IMR-90 (cell line): Measurements from ENCODE around the gene BICD1. TPM values are rescaled to one million over a fixed set of nuclear protein-coding genes. Genes with fewer than 3 reads are reported as not detected.

Experiments
- ATAC-seq: fragments of 200-7000 bp; cut with Tn5 transposase; 2 replicates; pipeline ENCODE4 v1.9.1; 2020; ENCODE audit warnings: low read depth, mild to moderate bottlenecking, moderate library complexity
- BruUV-seq: library from RNA; stranded (reverse); fragments of 400-500 nt; replicated peaks from 2 replicates; lab custom pipeline; 2021; lab: Mats Ljungman, UMichigan
- CTCF ChIA-PET: fragments of 300-600 bp; formaldehyde crosslinking; extraction: SDS; loops from one replicate; lab custom pipeline; 2021; ENCODE audit warnings: antibody characterized with exemption; lab: Yijun Ruan, JAX
- POLR2A ChIA-PET: fragments of 300-600 bp; sonication (Branson Sonifier 250); formaldehyde crosslinking; loops from one replicate; lab custom pipeline; 2022; ENCODE audit warnings: antibody characterized with exemption; ENCODE audit not compliant: unreplicated experiment; lab: Charles Lee
- DNase-seq: peaks from one replicate; pipeline ENCODE4 v3.0.0; 2013
- H2AFZ ChIP-seq: replicated peaks from 2 replicates; pipeline ENCODE3; 2013; ENCODE audit warnings: low read length, mild to moderate bottlenecking; ENCODE audit not compliant: poor library complexity
- H2AK5ac ChIP-seq: 2 replicates; pipeline ENCODE4 v1.6.1; 2013; ENCODE audit warnings: low read depth, low read length, inconsistent platforms
- H2AK9ac ChIP-seq: replicated peaks from 2 replicates; pipeline ENCODE3; 2013; ENCODE audit warnings: mild to moderate bottlenecking, low read depth, low read length, moderate library complexity; ENCODE audit not compliant: poor library complexity
- H2BK120ac ChIP-seq: 2 replicates; pipeline ENCODE4 v1.6.1; 2013; ENCODE audit warnings: low read depth, low read length, inconsistent platforms
- H2BK15ac ChIP-seq: 3 replicates; pipeline ENCODE4 v1.6.1; 2013; ENCODE audit warnings: low read depth, low read length, inconsistent platforms
- H2BK20ac ChIP-seq: 2 replicates; pipeline ENCODE4 v1.6.1; 2013; ENCODE audit warnings: low read depth, mild to moderate bottlenecking, inconsistent platforms, low read length, moderate library complexity
- H2BK5ac ChIP-seq: 2 replicates; pipeline ENCODE4 v1.6.1; 2013; ENCODE audit warnings: mild to moderate bottlenecking, low read depth, low read length, inconsistent platforms; ENCODE audit not compliant: poor library complexity, severe bottlenecking
- H3K14ac ChIP-seq: replicated peaks from 2 replicates; pipeline ENCODE4 v1.6.1; 2013; ENCODE audit warnings: low read depth, low read length, inconsistent platforms
- H3K18ac ChIP-seq: 2 replicates; pipeline ENCODE4 v1.6.1; 2013; ENCODE audit warnings: low read depth, low read length, control low read depth
- H3K23ac ChIP-seq: 2 replicates; pipeline ENCODE4 v1.6.1; 2013; ENCODE audit warnings: low read depth, low read length, inconsistent platforms
- H3K27ac ChIP-seq: 2 replicates; pipeline ENCODE4 v1.5.1; 2013; ENCODE audit warnings: mild to moderate bottlenecking, control low read depth, low read length; ENCODE audit not compliant: insufficient read depth
- H3K27me3 ChIP-seq: 2 replicates; pipeline ENCODE4 v1.6.1; 2013; ENCODE audit warnings: low read length; ENCODE audit not compliant: control insufficient read depth, insufficient read depth
- H3K36me3 ChIP-seq: 2 replicates; pipeline ENCODE4 v1.6.1; 2013; ENCODE audit warnings: low read length, mixed read lengths; ENCODE audit not compliant: control insufficient read depth, insufficient read depth
- H3K4ac ChIP-seq: 2 replicates; pipeline ENCODE4 v1.6.1; 2013; ENCODE audit warnings: low read depth, low read length, inconsistent platforms
- H3K4me1 ChIP-seq: 2 replicates; pipeline ENCODE4 v1.6.1; 2013; ENCODE audit warnings: low read length, mixed read lengths; ENCODE audit not compliant: control insufficient read depth, insufficient read depth
- H3K4me2 ChIP-seq: 2 replicates; pipeline ENCODE4 v1.6.1; 2013; ENCODE audit warnings: low read depth, mild to moderate bottlenecking, control low read depth, low read length, moderate library complexity
- H3K4me3 ChIP-seq: 2 replicates; pipeline ENCODE4 v1.5.1; 2013; ENCODE audit warnings: low read depth, mild to moderate bottlenecking, control low read depth, low read length, moderate library complexity; ENCODE audit not compliant: insufficient read depth
- H3K56ac ChIP-seq: 2 replicates; pipeline ENCODE4 v1.6.1; 2013; ENCODE audit warnings: low read length, inconsistent platforms; ENCODE audit not compliant: insufficient read depth; ENCODE audit errors: extremely low read depth
- H3K79me1 ChIP-seq, 2 experiments: 2 replicates each; pipeline ENCODE4 v1.6.1; 2013; ENCODE audit warnings: low read length in 2 of 2, inconsistent platforms in 1 of 2, low read depth in 1 of 2
- H3K9ac ChIP-seq: 2 replicates; pipeline ENCODE4 v1.6.1; 2013; ENCODE audit warnings: low read depth, low read length, control low read depth
- H3K9me1 ChIP-seq: 2 replicates; pipeline ENCODE4 v1.6.1; 2013; ENCODE audit warnings: low read length, inconsistent platforms; ENCODE audit not compliant: insufficient read depth
- H3K9me3 ChIP-seq: 2 replicates; pipeline ENCODE4 v1.6.1; 2013; ENCODE audit warnings: low read length; ENCODE audit not compliant: control insufficient read depth, insufficient read depth
- H4K20me1 ChIP-seq: 2 replicates; pipeline ENCODE4 v1.6.1; 2013; ENCODE audit warnings: low read length, inconsistent platforms; ENCODE audit not compliant: insufficient read depth
- H4K5ac ChIP-seq: 2 replicates; pipeline ENCODE4 v1.6.1; 2013; ENCODE audit warnings: mild to moderate bottlenecking, low read depth, low read length, control low read depth
- H4K8ac ChIP-seq, 2 experiments: 2 replicates each; pipeline ENCODE4 v1.6.1; 2013; ENCODE audit warnings: low read depth in 2 of 2, low read length in 2 of 2, control low read depth in 1 of 2, inconsistent platforms in 1 of 2
- H4K91ac ChIP-seq: 2 replicates; pipeline ENCODE4 v1.6.1; 2013; ENCODE audit warnings: low read depth, low read length, inconsistent platforms; ENCODE audit not compliant: insufficient read depth
- BHLHE40 ChIP-seq: fragments of 150-350 bp; IDR thresholded peaks from 2 replicates; pipeline ENCODE4 v1.6.1; 2016; ENCODE audit warnings: mild to moderate bottlenecking, low read depth, low read length
- CHD1 ChIP-seq: IDR thresholded peaks from 2 replicates; pipeline ENCODE4 v1.6.1; 2012; ENCODE audit warnings: low read depth, low read length, improper control_type of control experiment
- FOS ChIP-seq: fragments of 150-350 bp; IDR thresholded peaks from 2 replicates; pipeline ENCODE4 v1.6.1; 2016; ENCODE audit warnings: low read depth, low read length
- MAFK ChIP-seq: IDR thresholded peaks from 2 replicates; pipeline ENCODE4 v1.6.1; 2012; ENCODE audit warnings: low read depth, low read length, improper control_type of control experiment
- MAZ ChIP-seq: IDR thresholded peaks from 2 replicates; pipeline ENCODE4 v1.6.1; 2012; ENCODE audit warnings: low read depth, mild to moderate bottlenecking, low read length, improper control_type of control experiment, moderate library complexity, borderline replicate concordance
- NFE2L2 ChIP-seq: fragments of 150-350 bp; IDR thresholded peaks from 2 replicates; pipeline ENCODE4 v1.6.1; 2016; ENCODE audit warnings: low read depth, mild to moderate bottlenecking, low read length
- POLR2A ChIP-seq: IDR thresholded peaks from 2 replicates; pipeline ENCODE4 v1.6.1; 2012; ENCODE audit warnings: mild to moderate bottlenecking, low read depth, low read length
- RCOR1 ChIP-seq: IDR thresholded peaks from 2 replicates; pipeline ENCODE4 v1.6.1; 2012; ENCODE audit warnings: mild to moderate bottlenecking, low read length, improper control_type of control experiment; ENCODE audit not compliant: insufficient replicate concordance
- RFX5 ChIP-seq: IDR thresholded peaks from 2 replicates; pipeline ENCODE4 v1.8.0; 2012; ENCODE audit warnings: low read depth, mild to moderate bottlenecking, low read length, moderate library complexity
- WGBS, 2 experiments: methylation state at CpG; one replicate each; pipeline versions ENCODE4 v1.1.5 to v1.1.7; 2013; ENCODE audit warnings: missing lambda C conversion rate in 2 of 2; ENCODE audit not compliant: insufficient read length in 1 of 2; ENCODE audit errors: extremely low coverage in 2 of 2; 5-methylcytosine and 5-hydroxymethylcytosine counted together
- dilution Hi-C: fragments of 300-500 bp; cut with HindIII; formaldehyde crosslinking; loops from one replicate; pipeline ENCODE4 v1.14.3; 2018; ENCODE audit warnings: low sequenced_read_pairs; ENCODE audit not compliant: unreplicated experiment
- in situ Hi-C: fragments of 300-500 bp; cut with MboI; formaldehyde crosslinking; loops from 3 replicates; pipeline ENCODE4 v1.14.3; 2019; ENCODE audit warnings: low sequenced_read_pairs, inconsistent platforms, mixed read lengths
- intact Hi-C: fragments of 100-400 bp; cut with micrococcal nuclease; formaldehyde crosslinking; loops from 2 replicates; pipeline ENCODE4 v1.10.0; 2022
- polyA plus RNA-seq, 3 experiments: library from polyadenylated mRNA; depleted of rRNA; stranded (reverse); fragments of >200 nt; gene quantifications; 2 replicates each; pipeline ENCODE4 v1.2.3, GENCODE V29; 2012; ENCODE audit warnings: low replicate concordance in 1 of 3
- total RNA-seq: library from RNA; depleted of rRNA; stranded (reverse); fragments of >200 nt; gene quantifications from 2 replicates; pipeline ENCODE4 v1.2.3, GENCODE V29; 2012
- TF ChIP-seq, protein P1 (sequence below): fragments of 150-350 bp; IDR thresholded peaks from 2 replicates; pipeline ENCODE4 v1.6.1; 2017; ENCODE audit warnings: mild to moderate bottlenecking, antibody characterized with exemption, low read length, low read depth

BICD1 gene
- total and polyA plus RNA-seq, 2 of the 4 experiments (the other 2 are of a cell fraction): 17.2 to 21.8 TPM

DNA sequence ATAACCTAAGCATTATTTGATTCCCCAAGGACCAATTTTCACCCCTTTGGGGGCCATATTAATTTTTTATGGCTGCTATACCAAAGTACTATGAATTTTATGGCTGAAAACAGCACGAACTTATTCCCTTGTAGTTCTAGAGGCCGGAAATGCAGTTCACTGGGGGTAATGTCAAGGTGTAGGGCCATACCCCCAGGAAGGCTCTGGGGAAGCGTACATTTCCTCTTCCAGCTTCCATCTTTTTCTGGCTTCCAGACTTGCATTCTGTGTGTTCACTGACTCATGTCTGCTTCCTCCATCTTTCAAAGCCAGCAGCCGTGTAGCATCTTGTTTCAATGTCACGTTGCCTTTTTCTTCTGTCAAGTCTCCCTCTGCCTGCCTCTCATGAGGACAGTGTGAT, 133.5 kb downstream of the BICD1 start:
- no peak for ATAC-seq
- peaks cover 15 to 16% of the 10 kb centered on the region in 2 experiments; a peak in 3 of 4 replicates for H3K79me1 ChIP-seq
- no peak overlapping the region for H3K9ac ChIP-seq
- no peak overlapping the region for H4K91ac ChIP-seq
- no peak overlapping the region for H3K4me2 ChIP-seq
- peaks cover 5% of the 10 kb centered on the region; the same call in 1 of the 2 replicates for H3K9me3 ChIP-seq
- no peak overlapping the region for H2AFZ ChIP-seq
- DNase-seq: no peak
- H2BK15ac ChIP-seq: no peak overlapping the region
- no peak overlapping the region for H2AK9ac ChIP-seq
- CTCF ChIA-PET: no interaction called here
- dilution Hi-C loops (no loop called here), intact Hi-C loops (no loop called here), in situ Hi-C loops (loop anchor here (10.0 kb wide), 1 partner anchor 65 kb away; no protein-coding TSS in a partner anchor)
- no peak overlapping the region for H3K4ac ChIP-seq
- no peaks in the 10 kb centered on the region for H3K9me1 ChIP-seq
- no peak overlapping the region for H3K27ac ChIP-seq
- H2BK5ac ChIP-seq: no peak overlapping the region
- peaks cover 6% of the 10 kb centered on the region; the same call in 1 of the 2 replicates for H3K36me3 ChIP-seq
- H3K14ac ChIP-seq: 0 out of 2 replicates have a peak overlapping the region, but pooled peaks have one; percentile 41
- no peak overlapping the region for H3K18ac ChIP-seq
- 80% methylated on average over 2 of the region's 5 CpGs; no CpG with 5 or more reads in 1 of the 2 experiments for WGBS, 2 experiments
- no peak overlapping the region for H2BK120ac ChIP-seq
- H3K27me3 ChIP-seq: no peaks in the 10 kb centered on the region
- BruUV-seq: no TSS peak
- H3K56ac ChIP-seq: no peak overlapping the region
- H3K4me1 ChIP-seq: no peaks in the 10 kb centered on the region
- no peak overlapping the region for H3K23ac ChIP-seq
- H4K8ac ChIP-seq: no peak overlapping the region
- no peaks in the 10 kb centered on the region; the same call in 1 of the 2 replicates for H4K20me1 ChIP-seq
- no peak overlapping the region for H3K4me3 ChIP-seq
- no peak overlapping the region for H4K5ac ChIP-seq
- no peak overlapping the region for H2AK5ac ChIP-seq
- TF ChIP-seq RFX5: no peak
- TF ChIP-seq MAZ: no peak
- no peak for TF ChIP-seq FOS
- no peak for TF ChIP-seq MAFK
- TF ChIP-seq CHD1: no peak
- TF ChIP-seq POLR2A: no peak
- TF ChIP-seq, protein P1, sequence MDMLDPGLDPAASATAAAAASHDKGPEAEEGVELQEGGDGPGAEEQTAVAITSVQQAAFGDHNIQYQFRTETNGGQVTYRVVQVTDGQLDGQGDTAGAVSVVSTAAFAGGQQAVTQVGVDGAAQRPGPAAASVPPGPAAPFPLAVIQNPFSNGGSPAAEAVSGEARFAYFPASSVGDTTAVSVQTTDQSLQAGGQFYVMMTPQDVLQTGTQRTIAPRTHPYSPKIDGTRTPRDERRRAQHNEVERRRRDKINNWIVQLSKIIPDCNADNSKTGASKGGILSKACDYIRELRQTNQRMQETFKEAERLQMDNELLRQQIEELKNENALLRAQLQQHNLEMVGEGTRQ: no peak
- no peak for TF ChIP-seq BHLHE40
- no peak for TF ChIP-seq NFE2L2
- TF ChIP-seq RCOR1: no peak
- POLR2A ChIA-PET: no interaction called here
- H2BK20ac ChIP-seq: no peak overlapping the region
